CD14-positive monocyte (primary cell): Measurements from ENCODE around the gene CACNA2D2. TPM values are rescaled to one million over a fixed set of nuclear protein-coding genes. Genes with fewer than 3 reads are reported as not detected.

Experiments used
- DNase-seq, 3 donors: peaks; one replicate each; pipeline ENCODE4 v3.0.0-alpha.2; 2011 to 2022
- H2AFZ ChIP-seq: 2 replicates; pipeline ENCODE4 v1.6.0; 2012; ENCODE audit warnings: mild to moderate bottlenecking, low read depth, low read length, inconsistent platforms; ENCODE audit not compliant: insufficient read depth, poor library complexity, severe bottlenecking
- H3K27ac ChIP-seq, 2 donors: 1 replicate in 1 of 2; 2 replicates in 1 of 2; pipeline ENCODE4 v1.5.1; 2012 to 2013; ENCODE audit warnings: low read length in 2 of 2, control low read depth in 1 of 2, inconsistent platforms in 1 of 2, low read depth in 1 of 2, mild to moderate bottlenecking in 1 of 2
- H3K27me3 ChIP-seq, 2 donors: one replicate each; pipeline versions ENCODE4 v1.6.0 to v1.6.1; 2011 to 2013; ENCODE audit warnings: low read length in 2 of 2; ENCODE audit not compliant: control insufficient read depth in 2 of 2, insufficient read depth in 2 of 2
- H3K36me3 ChIP-seq, 2 donors: replicated peaks in 1 of 2; 1 replicate in 1 of 2; 2 replicates in 1 of 2; pipeline versions ENCODE4 v1.5.1 to v1.6.1; 2012 to 2013; ENCODE audit warnings: low read length in 2 of 2, control low read depth in 1 of 2, inconsistent platforms in 1 of 2, mild to moderate bottlenecking in 1 of 2; ENCODE audit not compliant: insufficient read depth in 2 of 2, control insufficient read depth in 1 of 2
- H3K4me1 ChIP-seq, 2 donors: 1 replicate in 1 of 2; 2 replicates in 1 of 2; pipeline versions ENCODE4 v1.5.1 to v1.6.1; 2012 to 2013; ENCODE audit warnings: low read length in 2 of 2, control low read depth in 1 of 2, inconsistent platforms in 1 of 2, mild to moderate bottlenecking in 1 of 2, moderate library complexity in 1 of 2; ENCODE audit not compliant: insufficient read depth in 2 of 2, control insufficient read depth in 1 of 2
- H3K4me2 ChIP-seq: replicated peaks from 2 replicates; pipeline ENCODE3; 2012; ENCODE audit warnings: low read length, moderate library complexity, mild to moderate bottlenecking; ENCODE audit not compliant: poor library complexity, severe bottlenecking; ENCODE audit errors: extremely low read depth
- H3K4me3 ChIP-seq, 3 experiments: fragments of 200-600 bp in 1 of 3; sonication (generic) in 1 of 3; replicated peaks in 1 of 3; 1 replicate in 2 of 3; 2 replicates in 1 of 3; pipeline ENCODE4 v1.5.1; 2011 to 2013; ENCODE audit warnings: low read length in 3 of 3, mild to moderate bottlenecking in 3 of 3, control low read depth in 2 of 3, low read depth in 2 of 3, inconsistent platforms in 1 of 3, moderate library complexity in 1 of 3
- H3K79me2 ChIP-seq: 2 replicates; pipeline ENCODE4 v1.6.0; 2012; ENCODE audit warnings: mild to moderate bottlenecking, control low read depth, inconsistent platforms, low read length, moderate library complexity; ENCODE audit not compliant: insufficient read depth
- H3K9ac ChIP-seq: 2 replicates; pipeline ENCODE4 v1.6.0; 2017; ENCODE audit warnings: low read length, mild to moderate bottlenecking; ENCODE audit not compliant: insufficient read depth, poor library complexity, severe bottlenecking
- H3K9me3 ChIP-seq, 2 donors: replicated peaks in 1 of 2; 1 replicate in 1 of 2; 2 replicates in 1 of 2; pipeline versions ENCODE4 v1.5.1 to v1.6.1; 2012 to 2013; ENCODE audit warnings: low read length in 2 of 2, control low read depth in 1 of 2; ENCODE audit not compliant: control insufficient read depth in 1 of 2, insufficient read depth in 1 of 2
- H4K20me1 ChIP-seq: 2 replicates; pipeline ENCODE4 v1.6.0; 2012; ENCODE audit warnings: mild to moderate bottlenecking, low read length, control low read depth, moderate library complexity; ENCODE audit not compliant: insufficient read depth
- H3K27ac Mint-ChIP-seq, 7 donors: one replicate each; pipeline ENCODE4 v1.8.0; 2020; ENCODE audit warnings: mild to moderate bottlenecking in 7 of 7, mixed read lengths in 7 of 7, moderate library complexity in 6 of 7, inconsistent platforms in 2 of 7
- H3K27me3 Mint-ChIP-seq, 3 donors: one replicate each; pipeline ENCODE4 v1.8.0; 2021 to 2022; ENCODE audit warnings: low read depth in 3 of 3, mild to moderate bottlenecking in 3 of 3, mixed read lengths in 3 of 3, moderate library complexity in 3 of 3, inconsistent platforms in 1 of 3
- H3K36me3 Mint-ChIP-seq, 2 donors: one replicate each; pipeline ENCODE4 v1.8.0; 2020; ENCODE audit warnings: mixed read lengths in 2 of 2, inconsistent platforms in 1 of 2, mild to moderate bottlenecking in 1 of 2
- H3K4me1 Mint-ChIP-seq: one replicate; pipeline ENCODE4 v1.8.0; 2020; ENCODE audit warnings: mild to moderate bottlenecking, mixed read lengths
- H3K4me3 Mint-ChIP-seq, 2 donors: one replicate each; pipeline ENCODE4 v1.8.0; 2020; ENCODE audit warnings: mild to moderate bottlenecking in 2 of 2, mixed read lengths in 2 of 2, moderate library complexity in 1 of 2
- H3K9me3 Mint-ChIP-seq, 7 donors: one replicate each; pipeline ENCODE4 v1.8.0; 2020 to 2022; ENCODE audit warnings: mixed read lengths in 7 of 7, mild to moderate bottlenecking in 6 of 7, moderate library complexity in 6 of 7, inconsistent platforms in 2 of 7
- WGBS: methylation state at CpG from one replicate; pipeline ENCODE4 v1.1.5; 2013; ENCODE audit warnings: missing lambda C conversion rate; ENCODE audit not compliant: insufficient coverage; 5-methylcytosine and 5-hydroxymethylcytosine counted together
- intact Hi-C, 2 donors: fragments of 100-400 bp; cut with micrococcal nuclease; formaldehyde crosslinking; loops; one replicate each; pipeline versions ENCODE4 v1.15.0 to v1.15.1; 2023
- polyA minus RNA-seq: library from RNA; depleted of rRNA, polyadenylated mRNA; stranded (reverse); fragments of >200 nt; gene quantifications from 2 replicates; pipeline ENCODE4 v1.2.3, GENCODE V29; 2012
- polyA plus RNA-seq, 3 donors: library from polyadenylated mRNA; depleted of rRNA in 1 of 3; unstranded in 2 of 3; stranded (reverse) in 1 of 3; fragments of 300-500 nt in 2 of 3; fragments of >200 nt in 1 of 3; fragmentation: Illumina TruSeq in 2 of 3; gene quantifications; 1 replicate in 2 of 3; 2 replicates in 1 of 3; pipeline ENCODE4 v1.2.3, GENCODE V29; 2012 to 2021
- total RNA-seq, 12 experiments: library from RNA in 1 of 12; stranded (reverse) in 1 of 12; fragments of 120-200 nt in 1 of 12; gene quantifications; one replicate each; pipeline ENCODE4 v1.2.4 and lab custom pipeline; 2013 to 2026; ENCODE audit warnings: mixed read lengths in 6 of 12, inconsistent platforms in 1 of 12
- TF ChIP-seq, protein P1 (sequence below): fragments of 200-600 bp; IDR thresholded peaks from one replicate; pipeline ENCODE4 v1.8.0; 2022; ENCODE audit warnings: antibody characterized with exemption, mild to moderate bottlenecking

The CACNA2D2 gene
- total RNA-seq (2013) = 0.02 TPM
- polyA plus RNA-seq (under 1 TPM in 2 of 3 donors, not detected in 1; 0.09 to 0.16 TPM), polyA minus RNA-seq (0.08 TPM in 1 of 2 replicates, not detected in the other), total RNA-seq (lab: John Stamatoyannopoulos, UW) (0.06 to 1.3 (median 0.20) reads per million in 11 experiments)

DNA sequence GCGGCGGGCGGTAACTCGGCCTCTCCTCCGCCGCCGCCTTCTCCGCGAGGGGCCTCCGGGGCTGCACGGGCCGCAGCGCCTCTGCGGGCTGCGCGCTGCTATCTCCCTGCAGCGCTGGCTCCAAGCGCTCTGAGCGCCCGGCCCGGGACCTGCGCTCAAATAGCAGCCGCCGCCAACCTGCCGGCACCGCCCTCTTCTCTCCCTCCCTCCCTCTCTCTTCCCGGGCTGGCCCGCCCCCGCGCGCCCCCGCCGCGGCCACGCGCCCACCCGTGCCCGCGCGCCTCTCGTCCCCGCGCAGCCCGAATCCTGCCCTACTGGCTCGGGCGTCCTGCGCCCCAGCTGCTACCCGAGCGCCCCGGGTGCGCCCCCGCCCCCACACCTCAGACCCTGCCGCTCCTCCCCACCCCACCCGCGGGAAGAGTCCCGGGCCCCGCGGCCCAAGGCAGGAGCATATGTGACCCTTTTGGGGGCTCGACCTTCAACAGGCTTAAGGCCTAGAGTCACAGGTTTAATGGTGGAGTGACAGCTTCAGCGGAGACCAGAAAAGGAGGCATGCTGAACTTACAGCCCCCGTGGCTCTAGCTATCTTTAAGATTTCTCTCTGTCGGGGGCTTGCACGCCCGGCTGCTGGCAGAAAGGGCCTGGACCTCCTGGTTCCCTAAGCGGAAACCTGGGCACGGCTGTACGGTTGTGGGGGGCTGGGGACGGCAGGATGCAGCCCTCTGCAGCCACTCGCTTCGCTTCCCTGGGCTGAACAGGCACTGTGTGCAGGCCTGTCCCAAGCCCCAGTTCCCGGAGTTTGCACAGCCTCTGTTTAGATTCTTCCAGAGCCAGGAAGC, at the start of gene CACNA2D2:
Gene CACNA2D2, minus strand, starts transcription at position 131 of the 839 bp plus-strand sequence. CDS start 211 bp downstream, outside the sequence.
- Histone ChIP-seq H3K27ac (no peak within 1 kb of the TSS), H3K4me2 (peak within 1 kb of the TSS; percentile 49), H3K36me3 (no peaks in the 10 kb centered on the region), H3K4me3 (no peak within 1 kb of the TSS), H2AFZ (no peak within 1 kb of the TSS), H3K79me2 (no peaks in the 10 kb centered on the region), H3K9ac (no peak within 1 kb of the TSS), H4K20me1 (no peaks in the 10 kb centered on the region), H3K9me3 (no peaks in the 10 kb centered on the region), H3K27me3 (peaks cover 20 to 46% of the 10 kb centered on the region in 2 donors), H3K4me1 (peaks cover 0 to 7% of the 10 kb centered on the region in 2 donors)
- intact Hi-C loops = no loop called here
- Mint-ChIP-seq H3K9me3 (peaks cover 0 to 3% (median 0%) of the 10 kb centered on the region in 7 donors), H3K36me3 (no peaks in the 10 kb centered on the region), H3K27me3 (peaks cover 46 to 57% (median 56%) of the 10 kb centered on the region in 3 donors), H3K4me3 (peak within 1 kb of the TSS; percentile 55 to 71), H3K27ac (no peak within 1 kb of the TSS), H3K4me1 (peaks cover 5% of the 10 kb centered on the region)
- 4% methylated on average over 38 of the region's 71 CpGs for WGBS
- TF ChIP-seq, protein P1, sequence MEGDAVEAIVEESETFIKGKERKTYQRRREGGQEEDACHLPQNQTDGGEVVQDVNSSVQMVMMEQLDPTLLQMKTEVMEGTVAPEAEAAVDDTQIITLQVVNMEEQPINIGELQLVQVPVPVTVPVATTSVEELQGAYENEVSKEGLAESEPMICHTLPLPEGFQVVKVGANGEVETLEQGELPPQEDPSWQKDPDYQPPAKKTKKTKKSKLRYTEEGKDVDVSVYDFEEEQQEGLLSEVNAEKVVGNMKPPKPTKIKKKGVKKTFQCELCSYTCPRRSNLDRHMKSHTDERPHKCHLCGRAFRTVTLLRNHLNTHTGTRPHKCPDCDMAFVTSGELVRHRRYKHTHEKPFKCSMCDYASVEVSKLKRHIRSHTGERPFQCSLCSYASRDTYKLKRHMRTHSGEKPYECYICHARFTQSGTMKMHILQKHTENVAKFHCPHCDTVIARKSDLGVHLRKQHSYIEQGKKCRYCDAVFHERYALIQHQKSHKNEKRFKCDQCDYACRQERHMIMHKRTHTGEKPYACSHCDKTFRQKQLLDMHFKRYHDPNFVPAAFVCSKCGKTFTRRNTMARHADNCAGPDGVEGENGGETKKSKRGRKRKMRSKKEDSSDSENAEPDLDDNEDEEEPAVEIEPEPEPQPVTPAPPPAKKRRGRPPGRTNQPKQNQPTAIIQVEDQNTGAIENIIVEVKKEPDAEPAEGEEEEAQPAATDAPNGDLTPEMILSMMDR = no peak
- DNase-seq = no peak

DNA sequence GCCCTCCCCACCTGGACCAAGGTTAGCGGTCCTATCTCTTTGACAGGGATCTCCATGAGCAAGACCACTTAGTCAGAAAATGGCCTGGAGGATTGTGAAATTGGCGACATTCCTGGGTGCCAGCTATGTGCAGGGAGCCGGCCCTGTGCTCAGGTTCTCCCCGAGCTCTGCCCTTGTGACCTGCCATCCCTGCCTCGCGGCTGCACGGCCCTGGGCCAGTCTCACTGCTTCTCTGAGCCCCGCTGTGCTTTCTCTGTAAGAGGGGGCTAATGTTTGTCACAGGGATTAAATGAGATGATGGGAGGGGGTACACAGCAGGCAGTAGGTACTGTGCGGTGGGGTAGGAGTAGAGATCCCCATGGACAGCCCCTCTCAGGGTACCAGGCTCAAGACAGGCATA, 49.2 kb upstream of the CACNA2D2 start:
- Mint-ChIP-seq H3K4me3 (no peak overlapping the region), H3K9me3 (no peaks in the 10 kb centered on the region), H3K27ac (no peak overlapping the region), H3K4me1 (no peaks in the 10 kb centered on the region), H3K36me3 (no peaks in the 10 kb centered on the region), H3K27me3 (peaks cover 0 to 4% (median 3%) of the 10 kb centered on the region in 3 donors)
- Histone ChIP-seq H3K79me2 (no peaks in the 10 kb centered on the region), H3K4me3 (no peak overlapping the region), H4K20me1 (no peaks in the 10 kb centered on the region), H3K4me1 (no peaks in the 10 kb centered on the region), H3K27me3 (no peaks in the 10 kb centered on the region), H3K9me3 (no peaks in the 10 kb centered on the region), H3K4me2 (no peak overlapping the region), H3K36me3 (no peaks in the 10 kb centered on the region), H3K27ac (no peak overlapping the region), H3K9ac (no peak overlapping the region), H2AFZ (no peak overlapping the region)
- 95% methylated on average over 5 of the region's 9 CpGs for WGBS
- no peak for DNase-seq
- intact Hi-C loops = no loop called here
- TF ChIP-seq, protein P1 = no peak
